Lower leg skin (tissue), 4 donors: ENCODE data around the gene ZNF837. TPM values are rescaled to one million over a fixed set of nuclear protein-coding genes. Genes with fewer than 3 reads are reported as not detected.

Experiments used
- DNase-seq, 2 donors: peaks; one replicate each; pipeline ENCODE4 v3.0.0-alpha.2; 2019; ENCODE audit warnings: low spot score in 2 of 2
- H3K4me3 ChIP-seq: fragments of 200-600 bp; sonication (generic); 2 replicates; pipeline ENCODE4 v1.5.1; 2017; ENCODE audit warnings: mild to moderate bottlenecking, low read depth; ENCODE audit not compliant: poor library complexity, severe bottlenecking
- CTCF ChIP-seq, 3 donors: fragments of 450-650 bp; IDR thresholded peaks; one replicate each; pipeline ENCODE4 v1.5.1; 2016; ENCODE audit warnings: antibody characterized with exemption in 3 of 3, mild to moderate bottlenecking in 3 of 3, moderate library complexity in 2 of 3
- POLR2A ChIP-seq, 2 donors: fragments of 450-650 bp; IDR thresholded peaks; one replicate each; pipeline ENCODE4 v1.6.1; 2016 to 2017; ENCODE audit warnings: antibody characterized with exemption in 2 of 2, mild to moderate bottlenecking in 1 of 2, moderate library complexity in 1 of 2
- WGBS, 2 donors: methylation state at CpG; one replicate each; pipeline ENCODE4 v1.1.5; 2018; 5-methylcytosine and 5-hydroxymethylcytosine counted together
- intact Hi-C: fragments of 100-400 bp; cut with DNase I; formaldehyde crosslinking; loops from one replicate; pipeline ENCODE4 v1.15.0; 2023; ENCODE audit warnings: low total_unique reads
- total RNA-seq, 4 donors: library from RNA; depleted of rRNA; stranded (reverse); fragments of >200 nt; gene quantifications; one replicate each; pipeline ENCODE4 v1.1.0, GENCODE V29; 2016

ZNF837 gene
- total RNA-seq, 4 donors from 2014 or later = 4.7 to 12.0 (median 8.5) TPM

- DNase-seq = no peak
- WGBS, 2 donors = 76 to 77% methylated on average over 22 to 29 of the region's 30 CpGs
- no peak overlapping the region for H3K4me3 ChIP-seq
- intact Hi-C loops = no loop called here
- TF ChIP-seq POLR2A (IDR thresholded peaks at IDR 0.05) (no peak), CTCF (IDR thresholded peaks at IDR 0.05) (no peak)
These were observed 41.8 kb downstream of the ZNF837 start for GRCh38 chr19:58338825-58339558.

GRCh38 chr19:58338336-58338735 is 42.5 kb downstream of the ZNF837 start:
- TF ChIP-seq CTCF (IDR thresholded peaks at IDR 0.05) (no peak), POLR2A (IDR thresholded peaks at IDR 0.05) (no peak)
- no peak overlapping the region for H3K4me3 ChIP-seq
- no peak for DNase-seq
- WGBS, 2 donors = 95 to 98% methylated on average over 11 of the region's 11 CpGs
- intact Hi-C loops = no loop called here

GRCh38 chr19:58336820-58337219 is 44.0 kb downstream of the ZNF837 start:
- intact Hi-C loops = no loop called here

GRCh38 chr19:58336216-58336615 is 44.6 kb downstream of the ZNF837 start:
- no peak for TF ChIP-seq POLR2A (IDR thresholded peaks at IDR 0.05)
- no peak for TF ChIP-seq CTCF (IDR thresholded peaks at IDR 0.05)
- intact Hi-C loops = no loop called here

More at GRCh38 chr19:58336820-58337219, 44.0 kb downstream of the ZNF837 start:
- DNase-seq = no peak
- TF ChIP-seq POLR2A (IDR thresholded peaks at IDR 0.05) (no peak), CTCF (IDR thresholded peaks at IDR 0.05) (no peak)
- 92 to 99% methylated on average over 4 of the region's 4 CpGs for WGBS, 2 donors
- no peak overlapping the region for H3K4me3 ChIP-seq

GRCh38 chr19:58335630-58336029 is 45.2 kb downstream of the ZNF837 start:
- TF ChIP-seq CTCF (IDR thresholded peaks at IDR 0.05) = no peak
- no peak for TF ChIP-seq POLR2A (IDR thresholded peaks at IDR 0.05)
- no peak overlapping the region for H3K4me3 ChIP-seq
- intact Hi-C loops = no loop called here
- DNase-seq = no peak
- 82 to 88% methylated on average over 3 of the region's 3 CpGs for WGBS, 2 donors

More at GRCh38 chr19:58336216-58336615, 44.6 kb downstream of the ZNF837 start:
- no peak for DNase-seq
- H3K4me3 ChIP-seq = no peak overlapping the region
- 94 to 96% methylated on average over 1 of the region's 1 CpG for WGBS, 2 donors
